Measurements from ENCODE around the gene PHIP.

PHIP gene

GRCh38 chr6:78999737-79000136, 78.3 kb downstream of the PHIP start:
- DNase-seq (ENCODE audit: insufficient read length, low spot score) = no peak

DNA sequence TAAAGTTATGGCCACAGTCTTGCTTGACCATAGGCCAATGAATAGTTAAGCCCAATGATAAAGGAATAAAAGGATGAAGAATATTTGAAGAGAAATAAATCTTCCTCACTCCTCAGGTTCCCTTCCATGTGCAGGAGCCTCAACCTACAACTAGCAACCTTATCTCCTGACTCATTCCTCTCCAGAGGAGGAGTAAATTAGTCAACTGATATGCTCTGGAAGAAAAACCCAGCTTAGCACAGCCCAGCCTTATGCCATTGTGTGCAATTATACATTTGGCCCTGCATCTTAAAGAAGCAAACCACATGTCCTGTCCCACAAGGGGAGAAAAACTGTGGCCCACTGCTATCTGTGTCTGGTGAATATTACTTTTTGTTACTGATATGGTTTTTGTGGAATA, 82.1 kb downstream of the PHIP start:
- DNase-seq (ENCODE audit: insufficient read length, low spot score) (no peak), FAIRE-seq (no peak)
- TF ChIP-seq, protein P1, sequence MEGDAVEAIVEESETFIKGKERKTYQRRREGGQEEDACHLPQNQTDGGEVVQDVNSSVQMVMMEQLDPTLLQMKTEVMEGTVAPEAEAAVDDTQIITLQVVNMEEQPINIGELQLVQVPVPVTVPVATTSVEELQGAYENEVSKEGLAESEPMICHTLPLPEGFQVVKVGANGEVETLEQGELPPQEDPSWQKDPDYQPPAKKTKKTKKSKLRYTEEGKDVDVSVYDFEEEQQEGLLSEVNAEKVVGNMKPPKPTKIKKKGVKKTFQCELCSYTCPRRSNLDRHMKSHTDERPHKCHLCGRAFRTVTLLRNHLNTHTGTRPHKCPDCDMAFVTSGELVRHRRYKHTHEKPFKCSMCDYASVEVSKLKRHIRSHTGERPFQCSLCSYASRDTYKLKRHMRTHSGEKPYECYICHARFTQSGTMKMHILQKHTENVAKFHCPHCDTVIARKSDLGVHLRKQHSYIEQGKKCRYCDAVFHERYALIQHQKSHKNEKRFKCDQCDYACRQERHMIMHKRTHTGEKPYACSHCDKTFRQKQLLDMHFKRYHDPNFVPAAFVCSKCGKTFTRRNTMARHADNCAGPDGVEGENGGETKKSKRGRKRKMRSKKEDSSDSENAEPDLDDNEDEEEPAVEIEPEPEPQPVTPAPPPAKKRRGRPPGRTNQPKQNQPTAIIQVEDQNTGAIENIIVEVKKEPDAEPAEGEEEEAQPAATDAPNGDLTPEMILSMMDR (IDR thresholded peaks at IDR 0.05; ENCODE audit: insufficient read depth, missing control alignments) = no peak

More at GRCh38 chr6:78999737-79000136, 78.3 kb downstream of the PHIP start:
- TF ChIP-seq, protein P1 (IDR thresholded peaks at IDR 0.05; ENCODE audit: insufficient read depth, missing control alignments) = no peak
- FAIRE-seq = no peak

DNA sequence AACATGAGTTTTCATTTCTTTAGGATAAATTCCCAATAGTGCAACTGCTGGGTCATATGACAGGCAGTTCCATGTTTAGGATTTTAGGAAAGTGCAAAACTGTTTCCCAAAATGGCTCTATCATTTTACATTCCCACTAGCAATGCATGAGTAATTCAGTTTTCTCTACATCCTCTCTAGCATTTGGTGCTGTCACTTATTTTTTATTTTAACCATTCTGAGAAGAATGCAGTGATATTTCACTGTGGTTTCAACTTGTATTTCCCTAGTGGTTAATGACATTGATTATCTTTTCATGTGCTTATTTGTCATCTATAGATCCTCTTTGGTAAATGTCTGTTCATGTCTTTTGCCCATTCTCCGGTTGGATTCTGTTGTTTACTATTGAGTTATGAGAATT, 82.7 kb downstream of the PHIP start:
- DNase-seq (ENCODE audit: insufficient read length, low spot score) (no peak), FAIRE-seq (no peak)
- TF ChIP-seq, protein P1 (IDR thresholded peaks at IDR 0.05; ENCODE audit: insufficient read depth, missing control alignments) = no peak

GRCh38 chr6:78993955-78994354, 84.1 kb downstream of the PHIP start:
- FAIRE-seq (no peak), DNase-seq (ENCODE audit: insufficient read length, low spot score) (no peak)
- TF ChIP-seq, protein P1 (IDR thresholded peaks at IDR 0.05; ENCODE audit: insufficient read depth, missing control alignments) = no peak

DNA sequence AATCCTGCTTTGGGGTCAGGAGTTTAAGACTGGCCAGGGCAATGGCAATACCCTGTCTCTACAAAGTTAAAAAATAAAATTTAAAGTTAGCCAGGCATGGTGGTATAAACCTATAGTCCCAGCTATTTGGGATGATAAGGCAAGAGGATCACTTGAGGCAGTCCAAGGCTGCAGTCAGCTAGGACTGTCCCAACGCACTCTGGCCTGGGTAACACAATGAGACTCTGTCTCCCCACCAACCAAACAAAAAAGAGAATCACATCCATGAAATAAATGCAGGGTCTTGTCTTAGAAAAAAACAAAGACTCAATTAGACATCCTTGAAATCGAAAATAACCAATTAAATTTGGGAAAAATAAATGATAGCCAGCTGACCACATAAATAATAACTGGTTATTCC, 88.9 kb downstream of the PHIP start:
- TF ChIP-seq, protein P1 (IDR thresholded peaks at IDR 0.05; ENCODE audit: insufficient read depth, missing control alignments) = no peak
- FAIRE-seq (no peak), DNase-seq (ENCODE audit: insufficient read length, low spot score) (no peak)

- TF ChIP-seq, protein P1 (IDR thresholded peaks at IDR 0.05; ENCODE audit: insufficient read depth, missing control alignments) = no peak
- FAIRE-seq (no peak), DNase-seq (ENCODE audit: insufficient read length, low spot score) (no peak)
Observed at GRCh38 chr6:78986161-78986560, 91.9 kb downstream of the PHIP start.

GRCh38 chr6:78984225-78984950, 93.7 kb downstream of the PHIP start:
- DNase-seq (ENCODE audit: insufficient read length, low spot score) (no peak), FAIRE-seq (peak; percentile 77)
- TF ChIP-seq, protein P1 (IDR thresholded peaks at IDR 0.05; ENCODE audit: insufficient read depth, missing control alignments) = no peak

All from D721Med (cell line).